GM12878 (cell line): Measurements from ENCODE around the gene SEC14L6. TPM values are rescaled to one million over a fixed set of nuclear protein-coding genes. Genes with fewer than 3 reads are reported as not detected.

ENCODE experiments used
- ATAC-seq: fragments of 200-7000 bp; cut with Tn5 transposase; 3 replicates; pipeline ENCODE4 v1.9.1; 2020; ENCODE audit warnings: mild to moderate bottlenecking, moderate library complexity
- BruUV-seq: library from RNA; stranded (reverse); fragments of 400-500 nt; replicated peaks from 2 replicates; lab custom pipeline; 2021; lab: Mats Ljungman, UMichigan
- CTCF ChIA-PET: fragments of 300-600 bp; sonication (Branson Sonifier 250); formaldehyde crosslinking; extraction: SDS; loops from one replicate; lab custom pipeline; 2021; ENCODE audit warnings: inconsistent platforms; lab: Yijun Ruan, JAX
- POLR2A ChIA-PET: fragments of 350-600 bp; formaldehyde crosslinking; extraction: SDS; loops from one replicate; lab custom pipeline; 2021; ENCODE audit warnings: inconsistent platforms; lab: Charles Lee
- RAD21 ChIA-PET: fragments of 300-600 bp; sonication (Branson Sonifier 250); formaldehyde crosslinking; loops from one replicate; lab custom pipeline; 2023; ENCODE audit warnings: antibody characterized with exemption; ENCODE audit not compliant: unreplicated experiment; lab: Charles Lee
- SMC1A ChIA-PET: fragments of 300-600 bp; sonication (Branson Sonifier 250); formaldehyde crosslinking; loops from one replicate; lab custom pipeline; 2023; ENCODE audit not compliant: unreplicated experiment, uncharacterized antibody; lab: Charles Lee
- DNase-seq: peaks from one replicate; pipeline ENCODE4 v3.0.0-alpha.2; 2011; ENCODE audit warnings: low read depth, low spot score
- FAIRE-seq: peaks from 3 replicates; lab custom pipeline; 2011; peaks lifted over from hg19 to GRCh38; lab: Jason Lieb, UNC
- H2AFZ ChIP-seq: 2 replicates; pipeline ENCODE4 v1.6.0; 2011; ENCODE audit warnings: low read depth, low read length, control low read depth; ENCODE audit not compliant: control insufficient read depth
- H3K27ac ChIP-seq: 2 replicates; pipeline ENCODE4 v1.5.1; 2011; ENCODE audit warnings: control low read depth; ENCODE audit not compliant: control insufficient read depth, insufficient read depth
- H3K27me3 ChIP-seq, 2 experiments: replicated peaks in 1 of 2; 2 replicates each; pipeline versions ENCODE4 v1.6.0 to v1.6.1; 2011; ENCODE audit warnings: low read length in 1 of 2; ENCODE audit not compliant: control insufficient read depth in 2 of 2, insufficient read depth in 2 of 2
- H3K36me3 ChIP-seq, 2 experiments: 2 replicates each; pipeline ENCODE4 v1.5.1; 2011; ENCODE audit warnings: low read length in 1 of 2; ENCODE audit not compliant: control insufficient read depth in 2 of 2, insufficient read depth in 2 of 2
- H3K4me1 ChIP-seq: 2 replicates; pipeline ENCODE4 v1.6.1; 2011; ENCODE audit warnings: mild to moderate bottlenecking, low read length, moderate library complexity, mixed read lengths; ENCODE audit not compliant: control insufficient read depth, insufficient read depth
- H3K4me2 ChIP-seq: 2 replicates; pipeline ENCODE4 v1.6.0; 2011; ENCODE audit warnings: control low read depth; ENCODE audit not compliant: control insufficient read depth, insufficient read depth
- H3K4me3 ChIP-seq: fragments of 200-600 bp; sonication (generic); 2 replicates; pipeline ENCODE4 v1.5.1; 2016
- H3K79me2 ChIP-seq: 2 replicates; pipeline ENCODE4 v1.6.0; 2011; ENCODE audit warnings: low read length; ENCODE audit not compliant: control insufficient read depth, insufficient read depth
- H3K9ac ChIP-seq: 2 replicates; pipeline ENCODE4 v1.8.0; 2011; ENCODE audit warnings: low read length, control low read depth, mixed read lengths; ENCODE audit not compliant: control insufficient read depth, insufficient read depth
- H3K9me3 ChIP-seq: replicated peaks from 3 replicates; pipeline ENCODE4 v1.5.1; 2011; ENCODE audit warnings: mild to moderate bottlenecking, low read length; ENCODE audit not compliant: control insufficient read depth, insufficient read depth
- H4K20me1 ChIP-seq: 2 replicates; pipeline ENCODE4 v1.6.0; 2011; ENCODE audit not compliant: control insufficient read depth, insufficient read depth
- CBX3 ChIP-seq: fragments of 200-600 bp; sonication (generic); IDR thresholded peaks from 2 replicates; pipeline ENCODE4 v1.6.1; 2016; ENCODE audit warnings: low read depth, borderline replicate concordance
- EZH2 ChIP-seq: IDR thresholded peaks from 2 replicates; pipeline ENCODE4 v1.6.1; 2012; ENCODE audit warnings: low read depth, mild to moderate bottlenecking, control low read depth, inconsistent platforms, low read length, borderline replicate concordance; ENCODE audit not compliant: control insufficient read depth
- IKZF1 ChIP-seq: fragments of 450-650 bp; conservative IDR thresholded peaks from 2 replicates; pipeline ENCODE4 v1.6.1; 2017; ENCODE audit warnings: antibody characterized with exemption, mild to moderate bottlenecking
- RBBP5 ChIP-seq: fragments of 200-600 bp; sonication (generic); conservative IDR thresholded peaks from 2 replicates; pipeline ENCODE4 v1.6.1; 2016
- RCOR1 ChIP-seq: conservative IDR thresholded peaks from 2 replicates; pipeline ENCODE4 v1.6.1; 2012; ENCODE audit warnings: low read depth, low read length, improper control_type of control experiment
- SIX5 ChIP-seq: IDR thresholded peaks from 2 replicates; pipeline ENCODE4 v1.6.1; 2011; ENCODE audit warnings: mild to moderate bottlenecking, low read depth, low read length, moderate library complexity; ENCODE audit not compliant: severe bottlenecking
- SMAD5 ChIP-seq: IDR thresholded peaks from 2 replicates; pipeline ENCODE4 v1.6.1; 2016; ENCODE audit warnings: antibody characterized with exemption, low read depth
- SUZ12 ChIP-seq: fragments of 200-600 bp; sonication (generic); IDR thresholded peaks from one replicate; pipeline ENCODE4 v1.6.1; 2018; ENCODE audit warnings: antibody characterized with exemption, mild to moderate bottlenecking; ENCODE audit not compliant: unreplicated experiment
- WGBS: methylation state at CpG from one replicate; pipeline ENCODE4 v1.1.6; 2016; ENCODE audit warnings: low lambda C conversion rate; ENCODE audit not compliant: insufficient replicate concordance, insufficient coverage; ENCODE audit errors: missing lambda C conversion rate; 5-methylcytosine and 5-hydroxymethylcytosine counted together
- in situ Hi-C: fragments of 300-500 bp; cut with MboI; formaldehyde crosslinking; loops from 9 replicates; pipeline ENCODE4 v1.14.3; 2018; ENCODE audit warnings: mixed read lengths
- intact Hi-C: fragments of 100-400 bp; cut with micrococcal nuclease; formaldehyde crosslinking; loops from one replicate; pipeline ENCODE4 v1.14.2; 2022; ENCODE audit not compliant: unreplicated experiment
- polyA plus RNA-seq, 11 experiments: library from polyadenylated mRNA; depleted of rRNA in 4 of 11; unstranded in 6 of 11; stranded (reverse) in 5 of 11; fragments of >200 nt; fragmentation: Nextera tagmentation in 4 of 11; fragmentation: Illumina TruSeq in 1 of 11; extraction: Ambion mirVana in 4 of 11; extraction: Trizol in 1 of 11; gene quantifications; 1 replicate in 1 of 11; 2 replicates in 10 of 11; pipeline versions ENCODE4 v1.2.1 to v1.2.3, GENCODE V29; 2011 to 2016; ENCODE audit warnings: inconsistent platforms in 2 of 11, missing spikeins in 2 of 11, low read depth in 1 of 11
- total RNA-seq, 4 experiments: library from RNA; depleted of rRNA in 3 of 4; stranded (reverse); fragments of >200 nt in 3 of 4; fragmentation: Illumina TruSeq in 1 of 4; extraction: Trizol in 1 of 4; gene quantifications; 2 replicates each; pipeline versions ENCODE4 v1.2.1 to v1.2.3, GENCODE V29; 2013 to 2021
- TF ChIP-seq, protein P1 (sequence below): IDR thresholded peaks from 2 replicates; pipeline ENCODE4 v1.6.1; 2012; ENCODE audit warnings: mild to moderate bottlenecking, low read depth, low read length
- TF ChIP-seq, protein P2 (sequence below): fragments of 450-650 bp; IDR thresholded peaks from 2 replicates; pipeline ENCODE4 v1.6.1; 2016; ENCODE audit warnings: mild to moderate bottlenecking, moderate library complexity, borderline replicate concordance

Gene SEC14L6
- total and polyA plus RNA-seq, 10 of the 15 experiments (the other 5 are each of a cell fraction or from before 2014, with no cell fraction given) = not detected

DNA sequence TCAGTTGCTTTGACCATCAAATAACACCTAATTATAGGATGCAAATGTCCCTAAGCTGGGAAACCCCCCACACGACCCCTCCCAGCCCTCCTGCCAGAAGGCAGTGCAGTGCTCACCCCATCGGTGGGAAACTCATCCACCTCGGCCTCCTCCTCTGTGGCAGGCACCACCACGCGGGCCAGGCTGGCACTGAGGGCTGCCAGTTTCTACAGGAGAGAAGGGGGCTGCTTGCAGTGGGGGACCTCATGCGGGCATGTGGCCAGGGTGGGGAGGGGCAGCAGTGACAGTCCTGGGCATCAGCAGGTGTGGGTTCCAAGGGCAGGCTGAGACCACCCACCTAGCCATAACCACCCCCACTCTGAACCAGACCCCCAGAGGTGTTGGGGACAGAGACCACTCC, 34.4 kb upstream of the SEC14L6 start:
- POLR2A ChIA-PET = no interaction called here
- in situ Hi-C loops = no loop called here
- no peak for FAIRE-seq

More for the DNA sequence above, 34.4 kb upstream of the SEC14L6 start:
- Histone ChIP-seq H3K4me2 (no peak overlapping the region), H4K20me1 (no peaks in the 10 kb centered on the region), H2AFZ (no peak overlapping the region), H3K9ac (no peak overlapping the region), H3K4me3 (no peak overlapping the region), H3K4me1 (no peaks in the 10 kb centered on the region), H3K27ac (no peak overlapping the region), H3K27me3 (no peaks in the 10 kb centered on the region), H3K36me3 (peaks cover 27 to 65% of the 10 kb centered on the region in 2 experiments), H3K79me2 (no peaks in the 10 kb centered on the region), H3K9me3 (no peaks in the 10 kb centered on the region)
- BruUV-seq = no TSS peak
- intact Hi-C loops = no loop called here
- TF ChIP-seq RBBP5 = no peak
- TF ChIP-seq, protein P1, sequence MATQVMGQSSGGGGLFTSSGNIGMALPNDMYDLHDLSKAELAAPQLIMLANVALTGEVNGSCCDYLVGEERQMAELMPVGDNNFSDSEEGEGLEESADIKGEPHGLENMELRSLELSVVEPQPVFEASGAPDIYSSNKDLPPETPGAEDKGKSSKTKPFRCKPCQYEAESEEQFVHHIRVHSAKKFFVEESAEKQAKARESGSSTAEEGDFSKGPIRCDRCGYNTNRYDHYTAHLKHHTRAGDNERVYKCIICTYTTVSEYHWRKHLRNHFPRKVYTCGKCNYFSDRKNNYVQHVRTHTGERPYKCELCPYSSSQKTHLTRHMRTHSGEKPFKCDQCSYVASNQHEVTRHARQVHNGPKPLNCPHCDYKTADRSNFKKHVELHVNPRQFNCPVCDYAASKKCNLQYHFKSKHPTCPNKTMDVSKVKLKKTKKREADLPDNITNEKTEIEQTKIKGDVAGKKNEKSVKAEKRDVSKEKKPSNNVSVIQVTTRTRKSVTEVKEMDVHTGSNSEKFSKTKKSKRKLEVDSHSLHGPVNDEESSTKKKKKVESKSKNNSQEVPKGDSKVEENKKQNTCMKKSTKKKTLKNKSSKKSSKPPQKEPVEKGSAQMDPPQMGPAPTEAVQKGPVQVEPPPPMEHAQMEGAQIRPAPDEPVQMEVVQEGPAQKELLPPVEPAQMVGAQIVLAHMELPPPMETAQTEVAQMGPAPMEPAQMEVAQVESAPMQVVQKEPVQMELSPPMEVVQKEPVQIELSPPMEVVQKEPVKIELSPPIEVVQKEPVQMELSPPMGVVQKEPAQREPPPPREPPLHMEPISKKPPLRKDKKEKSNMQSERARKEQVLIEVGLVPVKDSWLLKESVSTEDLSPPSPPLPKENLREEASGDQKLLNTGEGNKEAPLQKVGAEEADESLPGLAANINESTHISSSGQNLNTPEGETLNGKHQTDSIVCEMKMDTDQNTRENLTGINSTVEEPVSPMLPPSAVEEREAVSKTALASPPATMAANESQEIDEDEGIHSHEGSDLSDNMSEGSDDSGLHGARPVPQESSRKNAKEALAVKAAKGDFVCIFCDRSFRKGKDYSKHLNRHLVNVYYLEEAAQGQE = no peak
- TF ChIP-seq EZH2 = no peak
- no peak for TF ChIP-seq SMAD5
- TF ChIP-seq IKZF1 = no peak
- TF ChIP-seq, protein P2, sequence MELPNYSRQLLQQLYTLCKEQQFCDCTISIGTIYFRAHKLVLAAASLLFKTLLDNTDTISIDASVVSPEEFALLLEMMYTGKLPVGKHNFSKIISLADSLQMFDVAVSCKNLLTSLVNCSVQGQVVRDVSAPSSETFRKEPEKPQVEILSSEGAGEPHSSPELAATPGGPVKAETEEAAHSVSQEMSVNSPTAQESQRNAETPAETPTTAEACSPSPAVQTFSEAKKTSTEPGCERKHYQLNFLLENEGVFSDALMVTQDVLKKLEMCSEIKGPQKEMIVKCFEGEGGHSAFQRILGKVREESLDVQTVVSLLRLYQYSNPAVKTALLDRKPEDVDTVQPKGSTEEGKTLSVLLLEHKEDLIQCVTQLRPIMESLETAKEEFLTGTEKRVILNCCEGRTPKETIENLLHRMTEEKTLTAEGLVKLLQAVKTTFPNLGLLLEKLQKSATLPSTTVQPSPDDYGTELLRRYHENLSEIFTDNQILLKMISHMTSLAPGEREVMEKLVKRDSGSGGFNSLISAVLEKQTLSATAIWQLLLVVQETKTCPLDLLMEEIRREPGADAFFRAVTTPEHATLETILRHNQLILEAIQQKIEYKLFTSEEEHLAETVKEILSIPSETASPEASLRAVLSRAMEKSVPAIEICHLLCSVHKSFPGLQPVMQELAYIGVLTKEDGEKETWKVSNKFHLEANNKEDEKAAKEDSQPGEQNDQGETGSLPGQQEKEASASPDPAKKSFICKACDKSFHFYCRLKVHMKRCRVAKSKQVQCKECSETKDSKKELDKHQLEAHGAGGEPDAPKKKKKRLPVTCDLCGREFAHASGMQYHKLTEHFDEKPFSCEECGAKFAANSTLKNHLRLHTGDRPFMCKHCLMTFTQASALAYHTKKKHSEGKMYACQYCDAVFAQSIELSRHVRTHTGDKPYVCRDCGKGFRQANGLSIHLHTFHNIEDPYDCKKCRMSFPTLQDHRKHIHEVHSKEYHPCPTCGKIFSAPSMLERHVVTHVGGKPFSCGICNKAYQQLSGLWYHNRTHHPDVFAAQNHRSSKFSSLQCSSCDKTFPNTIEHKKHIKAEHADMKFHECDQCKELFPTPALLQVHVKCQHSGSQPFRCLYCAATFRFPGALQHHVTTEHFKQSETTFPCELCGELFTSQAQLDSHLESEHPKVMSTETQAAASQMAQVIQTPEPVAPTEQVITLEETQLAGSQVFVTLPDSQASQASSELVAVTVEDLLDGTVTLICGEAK = no peak
- no peak for TF ChIP-seq SUZ12
- no peak for TF ChIP-seq RCOR1
- TF ChIP-seq SIX5 = no peak
- no peak for TF ChIP-seq CBX3
- WGBS = 58% methylated on average over 5 of the region's 6 CpGs
- RAD21 ChIA-PET = no interaction called here
- ATAC-seq = no peak
- CTCF ChIA-PET = no interaction called here
- SMC1A ChIA-PET = no interaction called here
- DNase-seq = no peak
